Kidney tubule cell (primary cell): ENCODE measurements around the gene DOCK2.

Experiments used
- DNase-seq: peaks from one replicate; pipeline ENCODE4 v3.0.0-alpha.2; 2018; ENCODE audit warnings: low spot score

Gene DOCK2

GRCh38 chr5:169691471-169691870 is 54.4 kb downstream of the DOCK2 start:
- DNase-seq: no peak

GRCh38 chr5:169694091-169694625 is 57.1 kb downstream of the DOCK2 start:
- DNase-seq: peak; percentile 62

DNA sequence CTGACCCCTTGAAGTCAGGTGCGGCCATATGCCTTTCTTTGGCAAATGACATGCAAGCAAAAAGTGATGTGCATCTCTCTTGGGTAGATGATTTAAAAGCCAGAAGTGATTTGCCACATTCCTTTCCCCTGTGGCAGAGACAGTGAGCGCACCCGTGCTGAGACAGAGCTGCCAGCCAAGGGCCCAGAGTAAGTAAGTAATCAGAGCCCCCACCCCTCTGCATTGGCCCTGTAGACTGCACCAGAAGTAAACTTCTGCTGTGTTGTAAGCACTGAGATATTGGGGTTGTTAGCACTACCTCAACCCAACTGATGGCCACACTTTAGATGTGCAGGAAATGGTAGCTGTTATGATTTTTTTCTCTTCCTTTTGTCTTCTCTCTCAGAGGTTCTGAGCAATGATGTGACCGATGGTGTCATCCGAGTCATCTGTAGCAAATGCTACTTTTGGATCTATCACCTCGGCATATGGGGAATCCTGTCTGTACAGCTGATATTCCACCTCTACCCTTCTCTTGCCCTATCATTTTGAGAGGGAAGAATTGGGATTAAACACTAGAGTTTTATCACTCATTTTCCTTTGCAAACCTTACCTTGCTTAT is 58.0 kb downstream of the DOCK2 start:
- peak; percentile 91 for DNase-seq

- peak; percentile 100 for DNase-seq
These were observed 58.9 kb downstream of the DOCK2 start for GRCh38 chr5:169695919-169696490.

DNA sequence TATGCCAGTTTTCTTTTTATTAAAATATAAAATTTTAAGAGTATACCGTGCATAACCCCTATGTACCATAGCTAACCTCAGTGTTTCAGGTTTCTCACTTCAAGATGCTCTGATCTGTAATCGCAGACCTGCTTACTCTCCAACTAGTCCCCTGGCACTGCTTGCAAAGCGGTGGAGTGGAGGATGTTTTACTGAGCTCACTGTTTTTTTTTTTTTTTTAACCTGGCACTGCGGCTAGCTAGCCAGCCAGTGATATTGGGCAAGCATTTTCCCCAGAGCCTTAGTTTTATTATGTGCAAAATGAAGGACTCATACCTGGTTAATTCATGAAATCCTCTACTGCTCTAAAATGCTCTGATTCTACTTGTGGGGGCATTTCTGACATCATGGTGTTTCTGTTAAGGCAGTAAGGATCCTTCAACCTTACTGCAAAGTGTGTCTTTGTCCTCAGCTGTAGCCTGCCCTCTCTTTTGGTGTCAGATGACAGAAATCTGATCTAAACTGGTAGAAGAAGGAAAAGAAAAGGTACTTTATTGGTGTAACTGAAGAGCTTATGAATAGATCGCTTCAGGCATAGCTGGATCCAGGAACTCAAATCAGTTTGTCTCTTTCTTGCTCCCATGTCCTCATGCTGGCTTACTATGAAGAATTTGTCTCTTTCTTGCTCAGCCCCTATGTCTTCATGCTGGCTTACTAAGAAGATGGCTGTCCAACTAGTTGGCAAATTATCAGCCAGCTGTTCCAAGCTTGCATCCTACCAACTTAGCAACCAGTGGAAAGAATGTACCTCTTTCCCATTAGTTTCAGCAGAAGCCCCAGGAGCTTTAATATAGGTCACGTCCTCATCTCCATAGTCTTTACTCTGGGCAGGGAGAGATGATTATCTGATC is 59.8 kb downstream of the DOCK2 start:
- peak; percentile 46 for DNase-seq

DNA sequence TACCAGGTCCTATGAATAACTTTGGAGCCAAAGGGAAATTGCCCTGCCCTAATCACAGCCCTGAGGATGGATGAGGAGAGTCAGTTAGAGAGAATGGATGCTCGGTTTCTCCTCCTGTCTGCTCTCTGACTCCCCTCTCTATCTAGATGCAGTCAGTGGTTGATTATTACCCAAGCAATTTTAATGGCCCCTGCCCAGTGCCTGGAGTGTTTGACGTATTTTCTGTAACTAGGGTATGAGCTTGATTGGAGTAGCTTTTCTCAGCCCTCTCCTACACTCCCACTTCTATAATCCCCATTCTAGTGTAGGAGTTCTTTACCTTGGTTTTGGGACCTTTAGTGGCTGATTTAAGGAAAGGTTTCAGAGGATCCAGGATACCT is 60.4 kb downstream of the DOCK2 start:
- DNase-seq: peak; percentile 64

GRCh38 chr5:169697976-169698375 is 60.9 kb downstream of the DOCK2 start:
- DNase-seq: no peak

- DNase-seq: no peak
These were observed 63.5 kb downstream of the DOCK2 start for GRCh38 chr5:169700611-169701010.

- DNase-seq: peak; percentile 59
These were observed 64.9 kb downstream of the DOCK2 start for GRCh38 chr5:169701910-169702451.

DNA sequence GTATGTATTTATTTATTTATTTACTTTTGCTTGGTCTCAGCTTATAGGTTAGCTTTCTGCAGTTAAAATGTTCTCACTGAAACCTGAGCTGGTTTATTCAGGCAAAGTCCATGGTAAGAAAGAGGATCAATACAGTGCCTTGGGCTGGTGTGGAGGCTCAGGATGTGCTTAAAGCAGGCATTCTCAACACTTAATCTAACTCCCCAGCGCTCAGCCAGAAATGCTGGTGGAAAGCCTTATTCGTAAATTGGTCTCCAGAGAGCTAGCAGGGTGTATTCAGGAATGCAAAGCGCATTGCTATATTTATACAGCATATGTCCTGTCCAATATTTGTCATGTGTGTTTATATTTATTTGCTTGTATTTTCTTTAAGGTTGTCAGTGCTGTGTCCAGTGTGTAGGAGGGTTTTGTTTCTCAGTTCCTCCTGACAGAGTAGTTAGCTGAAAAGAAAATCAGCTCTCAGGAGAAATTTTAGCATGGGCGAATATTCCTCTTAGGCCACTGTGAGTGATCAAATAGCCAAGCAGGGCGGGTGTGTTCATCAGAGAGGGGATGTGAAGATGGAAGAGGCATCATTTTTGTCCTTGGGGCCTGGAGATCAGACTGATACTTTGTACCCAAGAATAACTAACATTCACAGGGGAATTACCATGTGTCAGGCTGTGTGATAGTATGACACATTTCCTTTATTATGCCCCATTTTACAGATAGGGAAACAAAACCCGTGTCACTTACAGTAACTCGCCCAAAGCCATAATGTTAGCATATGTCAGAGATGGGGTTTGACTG is 65.8 kb downstream of the DOCK2 start:
- no peak for DNase-seq

DNA sequence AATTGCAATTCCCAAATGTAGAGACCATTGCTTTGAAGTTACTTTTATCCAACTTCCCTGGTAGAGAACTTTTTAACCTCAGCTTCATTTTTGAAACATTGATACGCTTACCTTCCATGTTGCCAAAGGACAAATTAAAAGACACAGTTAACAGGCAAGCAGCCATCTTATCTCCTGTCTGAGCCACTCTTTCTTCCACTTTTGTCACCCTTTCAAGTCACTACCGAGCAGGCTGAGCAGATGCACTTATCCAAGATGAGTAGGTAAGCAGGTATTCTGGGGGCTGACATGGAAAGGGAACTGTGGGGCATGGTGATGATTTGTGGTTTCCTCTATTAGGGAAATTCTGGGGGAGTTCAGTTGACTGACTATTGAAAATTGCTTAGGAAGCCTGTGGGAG is 66.7 kb downstream of the DOCK2 start:
- DNase-seq: peak; percentile 35

- no peak for DNase-seq
These were observed 68.2 kb downstream of the DOCK2 start for GRCh38 chr5:169705322-169705721.

- no peak for DNase-seq
These were observed 69.0 kb downstream of the DOCK2 start for GRCh38 chr5:169706071-169706470.

DNA sequence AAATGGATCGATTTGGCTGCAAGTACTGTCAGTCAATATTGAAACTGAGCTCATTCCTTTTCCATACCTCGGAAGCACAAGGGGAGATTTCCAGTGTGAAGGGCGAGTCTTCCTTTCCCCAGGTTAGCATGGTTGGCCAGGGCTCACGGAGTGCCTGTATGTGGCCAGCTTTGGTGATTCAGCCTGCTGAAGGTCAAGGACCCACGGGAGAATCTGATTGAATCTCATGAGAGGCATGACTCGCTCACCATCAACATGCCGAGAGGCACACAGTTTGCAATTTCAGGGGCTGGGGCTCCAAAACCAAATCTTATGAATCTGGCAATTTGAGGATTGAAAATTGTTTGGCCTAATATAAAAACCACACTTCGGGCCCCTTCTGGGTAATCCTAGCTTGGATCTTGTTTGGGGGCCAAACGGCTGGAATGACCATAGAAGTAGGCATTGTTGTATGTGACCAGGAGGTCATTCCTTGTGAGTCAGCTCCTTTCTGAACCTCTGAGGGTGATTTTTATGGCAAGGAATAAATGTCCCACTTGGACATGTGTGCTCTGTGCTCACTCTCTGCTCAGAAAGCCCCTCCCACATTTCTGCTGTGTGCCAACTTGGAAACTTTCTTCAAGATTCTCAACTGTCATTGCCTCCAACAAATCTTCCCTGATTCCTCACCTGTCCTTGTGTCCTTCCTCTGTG is 69.8 kb downstream of the DOCK2 start:
- DNase-seq: peak; percentile 88

- DNase-seq: peak; percentile 35
These were observed 70.6 kb downstream of the DOCK2 start for GRCh38 chr5:169707686-169708085.

GRCh38 chr5:169710675-169711074 is 73.6 kb downstream of the DOCK2 start:
- peak; percentile 73 for DNase-seq

DNA sequence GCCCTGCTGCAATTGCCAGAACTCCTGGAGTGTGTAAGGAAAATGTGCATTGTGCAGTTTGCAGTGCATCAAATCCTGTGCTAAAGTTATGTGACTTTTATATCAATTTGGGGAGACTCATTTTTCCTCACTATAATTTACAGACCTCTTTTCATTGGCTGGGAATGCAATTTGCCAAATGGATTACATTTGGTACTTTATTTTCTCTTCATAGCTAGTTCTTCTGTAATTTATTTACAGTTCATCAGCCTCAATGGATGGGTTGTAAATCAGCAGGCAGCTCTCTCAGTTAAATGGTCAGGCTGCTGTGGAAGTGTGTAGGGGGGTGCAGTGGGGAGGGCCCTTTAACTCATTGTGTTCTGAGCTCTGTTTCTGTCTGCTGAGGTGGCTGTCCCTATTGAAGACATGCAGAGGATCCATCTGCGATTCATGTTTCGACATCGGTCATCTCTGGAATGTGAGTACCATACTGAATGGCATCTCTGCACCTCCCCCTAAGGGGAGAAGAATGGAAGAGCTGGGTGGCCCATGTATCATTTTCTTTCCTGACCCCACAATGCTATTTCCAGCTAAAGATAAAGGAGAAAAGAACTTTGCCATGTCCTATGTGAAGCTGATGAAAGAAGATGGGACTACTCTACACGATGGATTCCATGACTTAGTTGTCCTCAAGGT is 74.6 kb downstream of the DOCK2 start:
- DNase-seq: no peak

DNA sequence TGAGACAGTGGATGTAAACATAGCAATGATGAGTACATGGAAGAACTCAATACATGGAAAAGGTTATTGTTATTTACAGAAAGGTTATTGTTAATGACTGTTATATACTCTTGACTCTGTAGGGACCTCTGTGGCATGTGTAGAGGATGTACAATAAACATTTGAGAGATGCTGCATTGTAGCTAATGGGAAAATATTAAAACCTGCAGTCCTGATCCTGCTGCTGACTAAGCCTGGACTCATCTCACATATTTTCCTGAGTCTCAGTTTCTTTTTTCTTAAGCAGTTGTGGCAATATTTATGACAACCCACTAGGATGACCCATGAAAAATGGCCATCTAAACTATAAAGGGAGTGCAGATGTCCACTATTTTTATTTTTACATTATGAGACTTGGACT is 75.4 kb downstream of the DOCK2 start:
- no peak for DNase-seq

DNA sequence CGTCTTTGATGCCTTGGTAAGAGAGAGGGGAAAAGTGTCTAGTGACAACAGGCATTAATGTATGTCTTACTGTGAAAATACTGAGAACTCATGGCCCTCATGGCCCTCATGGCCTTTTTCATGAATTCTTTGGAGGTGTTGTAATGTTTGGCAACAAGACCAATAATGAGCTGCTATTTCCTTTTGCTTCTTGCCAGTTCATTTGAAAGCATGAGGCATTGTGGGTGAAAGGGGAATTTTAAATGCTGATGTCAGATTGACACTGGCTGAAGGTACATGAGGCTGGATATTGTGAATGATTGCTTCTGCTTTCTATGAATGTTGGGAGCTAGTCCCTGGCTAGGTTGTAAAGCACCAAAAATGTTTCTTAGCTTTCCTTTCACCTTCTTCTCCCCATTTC is 79.2 kb downstream of the DOCK2 start:
- peak; percentile 88 for DNase-seq

DNA sequence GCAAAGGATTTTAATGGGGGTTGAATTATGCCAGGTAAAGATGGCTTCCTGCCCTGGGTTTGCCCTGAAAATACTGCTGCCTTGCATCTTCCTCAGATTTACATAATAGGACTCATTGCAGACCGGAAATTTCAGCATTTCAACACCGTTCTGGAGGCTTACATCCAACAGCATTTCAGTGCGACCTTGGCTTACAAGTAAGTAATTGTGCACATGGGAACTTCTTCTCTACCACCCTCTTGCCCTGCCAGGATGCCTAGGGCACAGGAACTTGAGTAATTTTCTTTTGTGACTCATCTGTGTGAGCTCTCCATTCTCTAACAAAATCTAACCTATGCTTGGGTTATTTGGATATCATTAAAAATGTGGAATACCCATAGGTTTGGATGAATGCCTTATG is 80.2 kb downstream of the DOCK2 start:
- peak; percentile 60 for DNase-seq
